ENCODE data around the gene ITGA11.

GRCh38 chr15:68289057-68289456 lies 142.9 kb downstream of the ITGA11 start:
- TF ChIP-seq MYC (CRISPR knock-in tag; IDR thresholded peaks at IDR 0.05; ENCODE audit: borderline replicate concordance) (no peak), PHF8 (CRISPR knock-in tag; IDR thresholded peaks at IDR 0.05) (no peak), ZNF224 (CRISPR knock-in tag; IDR thresholded peaks at IDR 0.05) (no peak)
